ENCODE data around the gene KLK3.

Gene KLK3

DNA sequence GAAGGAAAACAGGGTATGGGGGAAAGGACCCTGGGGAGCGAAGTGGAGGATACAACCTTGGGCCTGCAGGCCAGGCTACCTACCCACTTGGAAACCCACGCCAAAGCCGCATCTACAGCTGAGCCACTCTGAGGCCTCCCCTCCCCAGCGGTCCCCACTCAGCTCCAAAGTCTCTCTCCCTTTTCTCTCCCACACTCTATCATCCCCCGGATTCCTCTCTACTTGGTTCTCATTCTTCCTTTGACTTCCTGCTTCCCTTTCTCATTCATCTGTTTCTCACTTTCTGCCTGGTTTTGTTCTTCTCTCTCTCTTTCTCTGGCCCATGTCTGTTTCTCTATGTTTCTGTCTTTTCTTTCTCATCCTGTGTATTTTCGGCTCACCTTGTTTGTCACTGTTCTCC lies 2.7 kb downstream of the KLK3 start:
- TF ChIP-seq, protein P1, sequence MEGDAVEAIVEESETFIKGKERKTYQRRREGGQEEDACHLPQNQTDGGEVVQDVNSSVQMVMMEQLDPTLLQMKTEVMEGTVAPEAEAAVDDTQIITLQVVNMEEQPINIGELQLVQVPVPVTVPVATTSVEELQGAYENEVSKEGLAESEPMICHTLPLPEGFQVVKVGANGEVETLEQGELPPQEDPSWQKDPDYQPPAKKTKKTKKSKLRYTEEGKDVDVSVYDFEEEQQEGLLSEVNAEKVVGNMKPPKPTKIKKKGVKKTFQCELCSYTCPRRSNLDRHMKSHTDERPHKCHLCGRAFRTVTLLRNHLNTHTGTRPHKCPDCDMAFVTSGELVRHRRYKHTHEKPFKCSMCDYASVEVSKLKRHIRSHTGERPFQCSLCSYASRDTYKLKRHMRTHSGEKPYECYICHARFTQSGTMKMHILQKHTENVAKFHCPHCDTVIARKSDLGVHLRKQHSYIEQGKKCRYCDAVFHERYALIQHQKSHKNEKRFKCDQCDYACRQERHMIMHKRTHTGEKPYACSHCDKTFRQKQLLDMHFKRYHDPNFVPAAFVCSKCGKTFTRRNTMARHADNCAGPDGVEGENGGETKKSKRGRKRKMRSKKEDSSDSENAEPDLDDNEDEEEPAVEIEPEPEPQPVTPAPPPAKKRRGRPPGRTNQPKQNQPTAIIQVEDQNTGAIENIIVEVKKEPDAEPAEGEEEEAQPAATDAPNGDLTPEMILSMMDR (conservative IDR thresholded peaks at IDR 0.05; ENCODE audit: low read depth) = no peak
- CTCF ChIA-PET = interaction anchor here (0.6 kb wide), 1 partner anchor 416 kb away, joined by 3 read pairs; no protein-coding TSS in a partner anchor
- DNase-seq (ENCODE audit: low spot score) = no peak
- POLR2A ChIA-PET (ENCODE audit: low non-redundant PET) = no interaction called here
- no peak overlapping the region for H3K27ac ChIP-seq

DNA sequence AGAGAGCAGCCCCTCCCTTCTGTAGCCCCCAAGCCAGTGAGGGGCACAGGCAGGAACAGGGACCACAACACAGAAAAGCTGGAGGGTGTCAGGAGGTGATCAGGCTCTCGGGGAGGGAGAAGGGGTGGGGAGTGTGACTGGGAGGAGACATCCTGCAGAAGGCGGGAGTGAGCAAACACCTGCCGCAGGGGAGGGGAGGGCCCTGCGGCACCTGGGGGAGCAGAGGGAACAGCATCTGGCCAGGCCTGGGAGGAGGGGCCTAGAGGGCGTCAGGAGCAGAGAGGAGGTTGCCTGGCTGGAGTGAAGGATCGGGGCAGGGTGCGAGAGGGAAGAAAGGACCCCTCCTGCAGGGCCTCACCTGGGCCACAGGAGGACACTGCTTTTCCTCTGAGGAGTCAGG lies 4.2 kb downstream of the KLK3 start:
- ChIA-PET POLR2A (ENCODE audit: low non-redundant PET) (no interaction called here), CTCF (no interaction called here)
- no peak for DNase-seq (ENCODE audit: low spot score)
- TF ChIP-seq, protein P1 (conservative IDR thresholded peaks at IDR 0.05; ENCODE audit: low read depth) = no peak
- no peak overlapping the region for H3K27ac ChIP-seq

DNA sequence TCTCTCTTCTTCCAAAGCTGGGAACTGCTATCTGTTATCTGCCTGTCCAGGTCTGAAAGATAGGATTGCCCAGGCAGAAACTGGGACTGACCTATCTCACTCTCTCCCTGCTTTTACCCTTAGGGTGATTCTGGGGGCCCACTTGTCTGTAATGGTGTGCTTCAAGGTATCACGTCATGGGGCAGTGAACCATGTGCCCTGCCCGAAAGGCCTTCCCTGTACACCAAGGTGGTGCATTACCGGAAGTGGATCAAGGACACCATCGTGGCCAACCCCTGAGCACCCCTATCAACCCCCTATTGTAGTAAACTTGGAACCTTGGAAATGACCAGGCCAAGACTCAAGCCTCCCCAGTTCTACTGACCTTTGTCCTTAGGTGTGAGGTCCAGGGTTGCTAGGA lies 5.1 kb downstream of the KLK3 start:
- POLR2A ChIA-PET (ENCODE audit: low non-redundant PET) = no interaction called here
- TF ChIP-seq, protein P1 (conservative IDR thresholded peaks at IDR 0.05; ENCODE audit: low read depth) = no peak
- no peak overlapping the region for H3K27ac ChIP-seq
- no peak for DNase-seq (ENCODE audit: low spot score)
- CTCF ChIA-PET = no interaction called here

DNA sequence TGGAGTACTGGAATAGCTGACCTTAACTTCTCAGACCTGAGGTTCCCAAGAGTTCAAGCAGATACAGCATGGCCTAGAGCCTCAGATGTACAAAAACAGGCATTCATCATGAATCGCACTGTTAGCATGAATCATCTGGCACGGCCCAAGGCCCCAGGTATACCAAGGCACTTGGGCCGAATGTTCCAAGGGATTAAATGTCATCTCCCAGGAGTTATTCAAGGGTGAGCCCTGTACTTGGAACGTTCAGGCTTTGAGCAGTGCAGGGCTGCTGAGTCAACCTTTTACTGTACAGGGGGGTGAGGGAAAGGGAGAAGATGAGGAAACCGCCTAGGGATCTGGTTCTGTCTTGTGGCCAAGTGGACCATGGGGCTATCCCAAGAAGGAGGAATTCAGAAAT lies 6.3 kb downstream of the KLK3 start:
- ChIA-PET CTCF (interaction anchor here (0.6 kb wide), 1 partner anchor 156 kb away, joined by 3 read pairs; no protein-coding TSS in a partner anchor), POLR2A (ENCODE audit: low non-redundant PET) (no interaction called here)
- peak; percentile 13 for DNase-seq (ENCODE audit: low spot score)
- H3K27ac ChIP-seq = no peak overlapping the region
- TF ChIP-seq, protein P1 (conservative IDR thresholded peaks at IDR 0.05; ENCODE audit: low read depth) = no peak

DNA sequence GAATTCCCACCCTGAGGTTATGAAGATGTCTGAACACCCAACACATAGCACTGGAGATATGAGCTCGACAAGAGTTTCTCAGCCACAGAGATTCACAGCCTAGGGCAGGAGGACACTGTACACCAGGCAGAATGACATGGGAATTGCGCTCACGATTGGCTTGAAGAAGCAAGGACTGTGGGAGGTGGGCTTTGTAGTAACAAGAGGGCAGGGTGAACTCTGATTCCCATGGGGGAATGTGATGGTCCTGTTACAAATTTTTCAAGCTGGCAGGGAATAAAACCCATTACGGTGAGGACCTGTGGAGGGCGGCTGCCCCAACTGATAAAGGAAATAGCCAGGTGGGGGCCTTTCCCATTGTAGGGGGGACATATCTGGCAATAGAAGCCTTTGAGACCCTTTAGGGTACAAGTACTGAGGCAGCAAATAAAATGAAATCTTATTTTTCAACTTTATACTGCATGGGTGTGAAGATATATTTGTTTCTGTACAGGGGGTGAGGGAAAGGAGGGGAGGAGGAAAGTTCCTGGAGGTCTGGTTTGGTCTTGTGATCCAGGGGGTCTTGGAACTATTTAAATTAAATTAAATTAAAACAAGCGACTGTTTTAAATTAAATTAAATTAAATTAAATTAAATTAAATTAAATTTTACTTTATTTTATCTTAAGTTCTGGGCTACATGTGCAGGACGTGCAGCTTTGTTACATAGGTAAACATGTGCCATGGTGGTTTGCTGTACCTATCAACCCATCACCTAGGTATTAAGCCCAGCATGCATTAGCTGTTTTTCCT lies 7.0 kb downstream of the KLK3 start:
- H3K27ac ChIP-seq = no peak overlapping the region
- TF ChIP-seq, protein P1 (conservative IDR thresholded peaks at IDR 0.05; ENCODE audit: low read depth) = no peak
- DNase-seq (ENCODE audit: low spot score) = no peak
- ChIA-PET POLR2A (ENCODE audit: low non-redundant PET) (no interaction called here), CTCF (interaction anchor here (0.6 kb wide), 1 partner anchor 43 kb away, joined by 4 read pairs; no protein-coding TSS in a partner anchor)

DNA sequence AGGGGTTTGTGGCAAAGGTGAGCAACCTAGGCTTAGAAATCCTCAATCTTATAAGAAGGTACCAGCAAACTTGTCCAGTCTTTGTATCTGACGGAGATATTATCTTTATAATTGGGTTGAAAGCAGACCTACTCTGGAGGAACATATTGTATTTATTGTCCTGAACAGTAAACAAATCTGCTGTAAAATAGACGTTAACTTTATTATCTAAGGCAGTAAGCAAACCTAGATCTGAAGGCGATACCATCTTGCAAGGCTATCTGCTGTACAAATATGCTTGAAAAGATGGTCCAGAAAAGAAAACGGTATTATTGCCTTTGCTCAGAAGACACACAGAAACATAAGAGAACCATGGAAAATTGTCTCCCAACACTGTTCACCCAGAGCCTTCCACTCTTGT lies 14.8 kb downstream of the KLK3 start:
- H3K27ac ChIP-seq = no peak overlapping the region
- DNase-seq (ENCODE audit: low spot score) = no peak
- POLR2A ChIA-PET (ENCODE audit: low non-redundant PET) = no interaction called here
- CTCF ChIA-PET = interaction anchor here (0.7 kb wide), 1 partner anchor 501 kb away, joined by 5 read pairs; no protein-coding TSS in a partner anchor
- TF ChIP-seq, protein P1 (conservative IDR thresholded peaks at IDR 0.05; ENCODE audit: low read depth) = no peak

All from RWPE1 (cell line).